Prostate gland (tissue), 2 donors: ENCODE measurements around the gene KCND2.

Experiments used
- POLR2AphosphoS5 ChIP-seq: sonication (generic); formaldehyde crosslinking; IDR thresholded peaks from one replicate; pipeline ENCODE4 v1.6.1; 2017; ENCODE audit warnings: antibody characterized with exemption
- TF ChIP-seq, protein P1 (sequence below), 4 experiments: fragments of 200-600 bp in 2 of 4; fragments of 450-650 bp in 2 of 4; sonication (generic) in 2 of 4; IDR thresholded peaks; 1 replicate in 3 of 4; 2 replicates in 1 of 4; pipeline ENCODE4 v1.5.1; 2016 to 2019; ENCODE audit warnings: antibody characterized with exemption in 4 of 4, mild to moderate bottlenecking in 2 of 4, moderate library complexity in 2 of 4

DNA sequence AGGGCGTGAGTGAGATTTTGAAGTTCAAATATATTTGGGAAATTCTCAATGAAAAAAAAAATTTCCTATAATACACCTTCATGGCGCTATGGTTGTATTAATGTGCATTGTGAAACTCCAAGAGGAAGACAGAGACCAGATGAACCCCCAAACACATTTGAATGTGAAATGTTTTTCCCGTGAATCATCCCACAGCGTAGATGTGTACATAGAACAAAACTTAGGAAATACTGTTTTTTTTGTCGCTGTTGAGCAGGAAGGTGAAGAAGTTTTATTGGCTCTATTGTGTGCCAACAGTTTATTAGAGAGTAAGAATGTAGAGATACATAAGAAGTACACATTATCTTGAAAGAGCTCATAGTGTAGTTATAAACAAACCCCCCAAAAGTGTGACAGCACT lies 134.0 kb downstream of the KCND2 start:
- TF ChIP-seq, protein P1, sequence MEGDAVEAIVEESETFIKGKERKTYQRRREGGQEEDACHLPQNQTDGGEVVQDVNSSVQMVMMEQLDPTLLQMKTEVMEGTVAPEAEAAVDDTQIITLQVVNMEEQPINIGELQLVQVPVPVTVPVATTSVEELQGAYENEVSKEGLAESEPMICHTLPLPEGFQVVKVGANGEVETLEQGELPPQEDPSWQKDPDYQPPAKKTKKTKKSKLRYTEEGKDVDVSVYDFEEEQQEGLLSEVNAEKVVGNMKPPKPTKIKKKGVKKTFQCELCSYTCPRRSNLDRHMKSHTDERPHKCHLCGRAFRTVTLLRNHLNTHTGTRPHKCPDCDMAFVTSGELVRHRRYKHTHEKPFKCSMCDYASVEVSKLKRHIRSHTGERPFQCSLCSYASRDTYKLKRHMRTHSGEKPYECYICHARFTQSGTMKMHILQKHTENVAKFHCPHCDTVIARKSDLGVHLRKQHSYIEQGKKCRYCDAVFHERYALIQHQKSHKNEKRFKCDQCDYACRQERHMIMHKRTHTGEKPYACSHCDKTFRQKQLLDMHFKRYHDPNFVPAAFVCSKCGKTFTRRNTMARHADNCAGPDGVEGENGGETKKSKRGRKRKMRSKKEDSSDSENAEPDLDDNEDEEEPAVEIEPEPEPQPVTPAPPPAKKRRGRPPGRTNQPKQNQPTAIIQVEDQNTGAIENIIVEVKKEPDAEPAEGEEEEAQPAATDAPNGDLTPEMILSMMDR (IDR thresholded peaks at IDR 0.05) = no peak
- no peak for TF ChIP-seq POLR2AphosphoS5
